Measurements from ENCODE around the gene ILF3. TPM values are rescaled to one million over a fixed set of nuclear protein-coding genes. Genes with fewer than 3 reads are reported as not detected.

ILF3 gene
- total and polyA plus RNA-seq, 2 of the 13 experiments (the other 11 are each of a cell fraction or from before 2014, with no cell fraction given) = 120 to 173 TPM

- TF ChIP-seq ZNF12 (CRISPR knock-in tag; IDR thresholded peaks at IDR 0.05) = no peak
- TF ChIP-seq, protein P1, sequence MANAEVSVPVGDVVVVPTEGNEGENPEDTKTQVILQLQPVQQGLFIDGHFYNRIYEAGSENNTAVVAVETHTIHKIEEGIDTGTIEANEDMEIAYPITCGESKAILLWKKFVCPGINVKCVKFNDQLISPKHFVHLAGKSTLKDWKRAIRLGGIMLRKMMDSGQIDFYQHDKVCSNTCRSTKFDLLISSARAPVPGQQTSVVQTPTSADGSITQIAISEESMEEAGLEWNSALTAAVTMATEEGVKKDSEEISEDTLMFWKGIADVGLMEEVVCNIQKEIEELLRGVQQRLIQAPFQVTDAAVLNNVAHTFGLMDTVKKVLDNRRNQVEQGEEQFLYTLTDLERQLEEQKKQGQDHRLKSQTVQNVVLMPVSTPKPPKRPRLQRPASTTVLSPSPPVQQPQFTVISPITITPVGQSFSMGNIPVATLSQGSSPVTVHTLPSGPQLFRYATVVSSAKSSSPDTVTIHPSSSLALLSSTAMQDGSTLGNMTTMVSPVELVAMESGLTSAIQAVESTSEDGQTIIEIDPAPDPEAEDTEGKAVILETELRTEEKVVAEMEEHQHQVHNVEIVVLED (CRISPR knock-in tag; IDR thresholded peaks at IDR 0.05; ENCODE audit: borderline replicate concordance) = no peak
Observed at GRCh38 chr19:10642473-10643171, 11.5 kb upstream of the ILF3 start (continued).

DNA sequence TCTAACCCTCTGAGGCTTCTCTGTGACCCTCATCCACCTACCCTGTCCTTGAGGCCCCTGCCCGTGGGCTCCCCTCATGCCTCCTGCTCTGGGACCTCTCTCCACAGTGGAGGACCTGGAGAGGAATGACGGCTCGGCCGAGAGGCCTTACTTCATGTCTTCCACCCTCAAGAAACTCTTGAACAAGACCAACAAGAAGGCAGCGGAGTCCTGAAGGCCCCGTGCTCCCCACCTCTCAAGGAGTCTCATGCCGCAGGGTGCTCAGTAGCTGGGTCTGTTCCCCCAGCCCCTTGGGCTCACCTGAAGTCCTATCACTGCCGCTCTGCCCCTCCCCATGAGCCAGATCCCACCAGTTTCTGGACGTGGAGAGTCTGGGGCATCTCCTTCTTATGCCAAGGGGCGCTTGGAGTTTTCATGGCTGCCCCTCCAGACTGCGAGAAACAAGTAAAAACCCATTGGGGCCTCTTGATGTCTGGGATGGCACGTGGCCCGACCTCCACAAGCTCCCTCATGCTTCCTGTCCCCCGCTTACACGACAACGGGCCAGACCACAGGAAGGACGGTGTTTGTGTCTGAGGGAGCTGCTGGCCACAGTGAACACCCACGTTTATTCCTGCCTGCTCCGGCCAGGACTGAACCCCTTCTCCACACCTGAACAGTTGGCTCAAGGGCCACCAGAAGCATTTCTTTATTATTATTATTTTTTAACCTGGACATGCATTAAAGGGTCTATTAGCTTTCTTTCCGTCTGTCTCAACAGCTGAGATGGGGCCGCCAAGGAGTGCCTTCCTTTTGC lies 10.8 kb upstream of the ILF3 start:
- FAIRE-seq (no peak), ATAC-seq (no peak), DNase-seq (ENCODE audit: low spot score) (no peak)
- CTCF ChIA-PET (ENCODE audit: low intra/inter-chr PET ratio, low total read pairs) = interaction anchor here (0.7 to 3.8 kb wide), 2 partner anchors 8 to 63 kb away, joined by 3 to 69 read pairs; no protein-coding TSS in a partner anchor
- H3K36me3 ChIP-seq (replicated peaks in 1 of 2; ENCODE audit: control insufficient read depth in 1 of 2, insufficient read depth in 2 of 2, low read length in 2 of 2) = no peaks in the 10 kb centered on the region
- no TSS peak for BruUV-seq (replicated peaks)
- WGBS (ENCODE audit: low lambda C conversion rate) = 79% methylated on average over 20 of the region's 21 CpGs
- no peaks in the 10 kb centered on the region for H3K79me2 ChIP-seq (ENCODE audit: insufficient read depth, low read length)
- intact Hi-C loops (cut with micrococcal nuclease; ENCODE audit: unreplicated experiment) = no loop called here
- H3K4me1 ChIP-seq (ENCODE audit: insufficient read depth, low read length) = peaks cover 91% of the 10 kb centered on the region
- no peaks in the 10 kb centered on the region for H4K20me1 ChIP-seq (ENCODE audit: insufficient read depth, low read length)
- no peak overlapping the region for H3K9ac ChIP-seq (ENCODE audit: insufficient read depth, low read depth, low read length)
- in situ Hi-C loops (cut with HindIII; ENCODE audit: extremely low pct_ligation_motif_present, low pct_unique_long_range_greater_than_20kb) = loop anchor here (5.0 kb wide), 1 partner anchor 61 kb away; no protein-coding TSS in a partner anchor
- no peak overlapping the region for H3K27ac ChIP-seq (ENCODE audit: extremely low read length, insufficient read depth, low read length)
- H3K9me3 ChIP-seq (ENCODE audit: low read length) = no peaks in the 10 kb centered on the region
- no peak overlapping the region for H3K4me3 ChIP-seq (replicated peaks in 1 of 3; ENCODE audit: insufficient read depth in 1 of 3, low read depth in 2 of 3, low read length in 3 of 3)
- no peaks in the 10 kb centered on the region for H3K27me3 ChIP-seq (ENCODE audit: control insufficient read depth in 1 of 2, insufficient read depth in 2 of 2, low read length in 2 of 2)
- H2AFZ ChIP-seq (ENCODE audit: low read length) = no peak overlapping the region
- H3K4me2 ChIP-seq (ENCODE audit: low read depth, low read length) = peak overlapping the region; percentile 93; the same call in 1 of the 2 replicates
- POLR2A ChIA-PET = interaction anchor here (1.2 to 2.8 kb wide), 3 partner anchors 10 to 74 kb away, joined by 4 to 20 read pairs (median 17); partner anchors contain the start of gene DNM2
- no peak for TF ChIP-seq NFATC3 (CRISPR knock-in tag; IDR thresholded peaks at IDR 0.05)
- no peak for TF ChIP-seq ZNF451 (CRISPR knock-in tag; IDR thresholded peaks at IDR 0.05)
- TF ChIP-seq MYC (CRISPR knock-in tag; IDR thresholded peaks at IDR 0.05; ENCODE audit: borderline replicate concordance) = no peak
- TF ChIP-seq, protein P2, sequence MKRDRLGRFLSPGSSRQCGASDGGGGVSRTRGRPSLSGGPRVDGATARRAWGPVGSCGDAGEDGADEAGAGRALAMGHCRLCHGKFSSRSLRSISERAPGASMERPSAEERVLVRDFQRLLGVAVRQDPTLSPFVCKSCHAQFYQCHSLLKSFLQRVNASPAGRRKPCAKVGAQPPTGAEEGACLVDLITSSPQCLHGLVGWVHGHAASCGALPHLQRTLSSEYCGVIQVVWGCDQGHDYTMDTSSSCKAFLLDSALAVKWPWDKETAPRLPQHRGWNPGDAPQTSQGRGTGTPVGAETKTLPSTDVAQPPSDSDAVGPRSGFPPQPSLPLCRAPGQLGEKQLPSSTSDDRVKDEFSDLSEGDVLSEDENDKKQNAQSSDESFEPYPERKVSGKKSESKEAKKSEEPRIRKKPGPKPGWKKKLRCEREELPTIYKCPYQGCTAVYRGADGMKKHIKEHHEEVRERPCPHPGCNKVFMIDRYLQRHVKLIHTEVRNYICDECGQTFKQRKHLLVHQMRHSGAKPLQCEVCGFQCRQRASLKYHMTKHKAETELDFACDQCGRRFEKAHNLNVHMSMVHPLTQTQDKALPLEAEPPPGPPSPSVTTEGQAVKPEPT (CRISPR knock-in tag; IDR thresholded peaks at IDR 0.05; ENCODE audit: low read depth) = no peak
- TF ChIP-seq ZNF563 (CRISPR knock-in tag; IDR thresholded peaks at IDR 0.05) = no peak
- no peak for TF ChIP-seq ZNF263 (CRISPR knock-in tag; IDR thresholded peaks at IDR 0.05)
- no peak for TF ChIP-seq ZNF709 (CRISPR knock-in tag; IDR thresholded peaks at IDR 0.05)
- TF ChIP-seq XRCC5 (optimal IDR thresholded peaks at IDR 0.05; ENCODE audit: low read length) = no peak
- TF ChIP-seq, protein P3, sequence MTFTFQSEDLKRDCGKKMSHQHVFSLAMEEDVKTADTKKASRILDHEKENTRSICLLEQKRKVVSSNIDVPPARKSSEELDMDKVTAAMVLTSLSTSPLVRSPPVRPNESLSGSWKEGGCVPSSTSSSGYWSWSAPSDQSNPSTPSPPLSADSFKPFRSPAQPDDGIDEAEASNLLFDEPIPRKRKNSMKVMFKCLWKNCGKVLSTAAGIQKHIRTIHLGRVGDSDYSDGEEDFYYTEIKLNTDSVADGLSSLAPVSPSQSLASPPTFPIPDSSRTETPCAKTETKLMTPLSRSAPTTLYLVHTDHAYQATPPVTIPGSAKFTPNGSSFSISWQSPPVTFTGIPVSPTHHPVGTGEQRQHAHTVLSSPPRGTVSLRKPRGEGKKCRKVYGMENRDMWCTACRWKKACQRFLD (CRISPR knock-in tag; IDR thresholded peaks at IDR 0.05; ENCODE audit: borderline replicate concordance) = no peak
- TF ChIP-seq PBX2 (CRISPR knock-in tag; IDR thresholded peaks at IDR 0.05) = no peak
- no peak for TF ChIP-seq THYN1 (CRISPR knock-in tag; IDR thresholded peaks at IDR 0.05; ENCODE audit: borderline replicate concordance, low read depth)
- TF ChIP-seq KDM4B (CRISPR knock-in tag; IDR thresholded peaks at IDR 0.05) = no peak
- no peak for TF ChIP-seq ZNF292 (CRISPR knock-in tag; IDR thresholded peaks at IDR 0.05; ENCODE audit: borderline replicate concordance, low read depth)

Data from HepG2 (cell line).